BLaER1 (cell line): ENCODE data around the gene SLC6A16.
"Not testable (repeated sequence)": the region's sequence is repeated elsewhere in the genome, so short reads cannot be mapped to it uniquely, and the experiment has no call there.

ENCODE experiments used
- H3K27ac ChIP-seq: shearing (Covaris generic); formaldehyde crosslinking; 2 replicates; pipeline ENCODE4 v1.8.1; 2022
- H3K27me3 ChIP-seq: shearing (Covaris generic); formaldehyde crosslinking; 2 replicates; pipeline ENCODE4 v1.8.1; 2022
- H3K36me3 ChIP-seq: shearing (Covaris generic); formaldehyde crosslinking; 2 replicates; pipeline ENCODE4 v1.8.1; 2022
- H3K4me1 ChIP-seq: shearing (Covaris generic); formaldehyde crosslinking; 2 replicates; pipeline ENCODE4 v1.8.1; 2022
- H3K4me2 ChIP-seq: shearing (Covaris generic); formaldehyde crosslinking; 2 replicates; pipeline ENCODE4 v1.8.1; 2022
- H3K4me3 ChIP-seq: shearing (Covaris generic); formaldehyde crosslinking; 2 replicates; pipeline ENCODE4 v1.8.1; 2022
- H3K9ac ChIP-seq: shearing (Covaris generic); formaldehyde crosslinking; 2 replicates; pipeline ENCODE4 v1.8.1; 2022
- H3K9me3 ChIP-seq: shearing (Covaris generic); formaldehyde crosslinking; 2 replicates; pipeline ENCODE4 v1.8.1; 2022
- H4K20me1 ChIP-seq: shearing (Covaris generic); formaldehyde crosslinking; 2 replicates; pipeline ENCODE4 v1.8.1; 2022
- Cebpa-rat ChIP-seq: shearing (Covaris generic); IDR thresholded peaks from 2 replicates; pipeline ENCODE4 v1.8.1; 2022

Gene SLC6A16

DNA sequence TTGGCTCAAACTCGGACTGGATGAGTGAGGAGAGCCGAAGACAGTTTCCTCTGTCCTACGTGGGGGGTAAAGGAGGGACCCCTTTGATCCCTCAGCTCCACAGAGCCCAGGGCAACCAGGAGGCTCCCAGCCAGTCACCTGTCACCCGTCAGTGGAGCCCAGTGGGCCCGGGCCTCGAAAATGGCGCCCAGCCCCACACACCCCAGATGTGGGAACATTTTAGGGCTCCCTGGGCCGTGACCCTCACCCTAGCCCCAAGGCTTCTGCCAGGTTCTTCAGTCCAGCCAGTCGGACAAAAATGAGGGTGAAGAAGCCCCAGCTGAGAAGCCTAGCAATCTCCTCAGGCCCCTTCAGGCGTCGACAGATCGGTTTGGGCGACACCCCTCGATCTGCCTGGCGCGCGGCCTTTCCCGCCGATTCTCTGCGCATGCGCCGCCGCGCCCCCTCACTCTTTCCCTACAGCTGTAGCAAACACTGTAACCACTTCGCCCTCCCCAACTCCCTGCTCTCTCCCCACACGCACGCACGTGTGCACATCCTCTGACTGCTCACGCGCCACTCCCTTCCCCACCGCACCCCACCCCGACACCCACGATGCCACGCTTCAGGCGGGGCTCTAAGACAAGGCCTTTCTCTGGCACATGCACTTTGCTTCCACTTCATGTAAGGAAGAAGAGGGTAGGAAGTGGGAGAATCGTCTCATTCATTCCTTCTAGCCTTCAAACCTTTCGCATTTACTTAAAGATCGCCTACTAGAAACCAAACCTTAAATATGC is at the start of gene SLC6A16:
Gene SLC6A16 (minus strand): TSS at position 391 of the 776 bp plus-strand sequence. CDS start 13,844 bp downstream, outside the sequence.
- Histone ChIP-seq H4K20me1 (no peaks in the 10 kb centered on the region), H3K27ac (no peak within 1 kb of the TSS), H3K4me3 (no peak within 1 kb of the TSS), H3K36me3 (no peaks in the 10 kb centered on the region), H3K9me3 (peaks cover 16% of the 10 kb centered on the region), H3K4me2 (no peak within 1 kb of the TSS), H3K27me3 (no peaks in the 10 kb centered on the region), H3K9ac (no peak within 1 kb of the TSS), H3K4me1 (peaks cover 29% of the 10 kb centered on the region)
- no peak for TF ChIP-seq Cebpa-rat

DNA sequence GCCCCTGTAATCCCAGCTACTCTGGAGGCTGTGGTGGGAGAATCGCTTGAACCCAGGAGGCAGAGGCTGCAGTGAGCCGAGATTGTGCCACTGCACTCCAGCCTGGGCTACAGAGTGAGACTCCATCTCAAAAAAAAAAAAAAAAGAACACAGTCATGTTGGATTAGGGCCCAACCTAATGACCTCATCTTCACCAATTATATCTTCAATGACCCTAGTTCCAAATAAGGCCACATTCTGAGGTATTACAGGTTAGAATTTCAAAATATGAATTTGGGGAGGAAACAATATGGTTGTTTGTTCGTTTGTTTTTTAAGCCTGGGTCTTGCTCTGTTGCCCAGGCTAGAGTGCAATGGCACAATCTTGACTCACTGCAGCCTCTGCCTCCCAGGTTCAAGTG is 48.2 kb upstream of the SLC6A16 start:
- H3K36me3 ChIP-seq, H3K4me3 ChIP-seq, H3K9ac ChIP-seq, H3K27me3 ChIP-seq, H3K27ac ChIP-seq, H4K20me1 ChIP-seq: not testable (repeated sequence)
- Histone ChIP-seq H3K4me1 (peaks cover 21% of the 10 kb centered on the region), H3K4me2 (peak overlapping the region; percentile 77), H3K9me3 (peaks cover 30% of the 10 kb centered on the region)

DNA sequence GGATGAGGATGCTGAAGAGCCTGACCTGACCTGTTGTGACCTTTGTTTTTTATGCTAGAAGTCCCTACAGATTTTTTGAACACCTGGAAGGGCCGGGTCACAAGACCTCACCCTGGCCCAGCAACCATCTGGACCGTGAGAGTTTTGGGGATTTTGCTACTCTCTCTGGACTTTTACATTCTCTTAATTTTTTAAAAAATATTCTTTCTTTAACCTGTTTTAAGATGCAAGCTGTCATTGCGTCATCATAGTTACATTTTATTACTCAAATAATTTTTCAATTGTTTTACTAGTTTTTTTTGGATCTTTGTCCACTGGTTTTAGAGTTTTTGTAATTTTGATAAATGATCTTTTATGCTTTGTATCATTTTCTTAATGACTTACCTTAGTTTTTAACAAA is 46.2 kb upstream of the SLC6A16 start:
- H3K4me1 ChIP-seq: peaks cover 19% of the 10 kb centered on the region
- no peaks in the 10 kb centered on the region for H4K20me1 ChIP-seq
- peaks cover 35% of the 10 kb centered on the region for H3K9me3 ChIP-seq
- H3K9ac ChIP-seq: no peak overlapping the region
- H3K27ac ChIP-seq: no peak overlapping the region
- H3K4me2 ChIP-seq: no peak overlapping the region
- H3K4me3 ChIP-seq: no peak overlapping the region
- no peaks in the 10 kb centered on the region for H3K36me3 ChIP-seq
- H3K27me3 ChIP-seq: no peaks in the 10 kb centered on the region
- 0 out of 2 replicates have a peak, but pooled peaks have one; percentile 16 for TF ChIP-seq Cebpa-rat

DNA sequence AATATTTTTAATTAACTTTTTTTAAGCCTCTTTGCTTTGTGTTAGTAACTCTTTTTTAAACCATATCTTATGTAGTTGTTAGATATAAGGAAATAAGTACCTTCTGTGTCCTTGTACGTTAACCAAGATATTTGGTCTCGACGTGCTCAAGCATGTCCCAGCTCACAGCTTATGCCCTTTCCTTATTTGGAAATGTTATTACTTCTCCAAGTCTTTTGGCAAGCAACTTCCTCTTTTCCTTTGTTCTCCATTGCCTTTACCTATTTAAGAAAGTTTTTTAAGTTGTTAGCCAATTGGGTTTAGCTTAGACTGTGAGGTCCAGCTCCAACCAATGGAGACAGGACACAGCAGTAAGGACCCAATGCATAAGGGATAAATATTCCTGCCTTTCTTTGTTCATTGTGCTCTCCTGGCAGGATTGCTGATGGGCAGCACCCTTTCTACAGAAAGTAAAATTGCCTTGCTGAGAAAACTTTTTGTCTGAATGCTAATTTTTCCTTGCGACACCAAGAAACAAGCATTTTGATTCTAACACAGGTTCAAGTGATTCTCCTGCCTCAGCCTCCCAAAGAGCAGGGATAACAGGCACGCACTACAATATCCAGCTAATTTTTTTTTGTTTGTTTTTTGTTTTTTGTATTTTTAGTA is 43.8 kb upstream of the SLC6A16 start:
- no peak for TF ChIP-seq Cebpa-rat
- H4K20me1 ChIP-seq: no peaks in the 10 kb centered on the region

DNA sequence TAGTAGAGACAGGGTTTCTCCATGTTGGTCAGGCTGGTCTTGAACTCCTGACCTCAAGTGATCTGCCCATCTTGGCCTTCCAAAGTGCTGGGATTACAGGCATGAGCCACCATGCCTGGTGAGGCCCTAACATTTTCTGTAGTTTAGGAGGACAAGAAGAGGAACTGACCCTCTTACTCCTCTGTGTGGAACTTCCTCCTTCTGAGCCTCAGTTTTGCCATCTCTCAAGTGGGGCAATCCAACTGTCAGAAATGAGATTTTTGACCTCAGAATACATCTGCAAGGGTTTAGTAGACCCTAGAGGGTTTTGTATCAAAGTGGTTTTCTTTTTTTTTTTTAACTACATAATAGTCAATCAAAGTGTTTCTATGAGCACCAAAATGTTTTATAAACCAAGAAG is 41.1 kb upstream of the SLC6A16 start:
- Histone ChIP-seq H3K4me2 (no peak overlapping the region), H3K36me3 (no peaks in the 10 kb centered on the region), H3K4me1 (no peaks in the 10 kb centered on the region), H3K9ac (no peak overlapping the region), H3K27ac (no peak overlapping the region), H3K4me3 (no peak overlapping the region), H3K27me3 (peaks cover 42% of the 10 kb centered on the region), H4K20me1 (no peaks in the 10 kb centered on the region; the same call in 1 of the 2 replicates), H3K9me3 (peaks cover 45% of the 10 kb centered on the region)
- TF ChIP-seq Cebpa-rat: no peak

More for the DNA sequence above, 43.8 kb upstream of the SLC6A16 start:
- Histone ChIP-seq H3K9ac (no peak overlapping the region), H3K9me3 (peaks cover 35% of the 10 kb centered on the region), H3K4me2 (no peak overlapping the region), H3K27ac (no peak overlapping the region), H3K36me3 (no peaks in the 10 kb centered on the region), H3K4me1 (peaks cover 9% of the 10 kb centered on the region), H3K27me3 (peaks cover 15% of the 10 kb centered on the region), H3K4me3 (no peak overlapping the region)

DNA sequence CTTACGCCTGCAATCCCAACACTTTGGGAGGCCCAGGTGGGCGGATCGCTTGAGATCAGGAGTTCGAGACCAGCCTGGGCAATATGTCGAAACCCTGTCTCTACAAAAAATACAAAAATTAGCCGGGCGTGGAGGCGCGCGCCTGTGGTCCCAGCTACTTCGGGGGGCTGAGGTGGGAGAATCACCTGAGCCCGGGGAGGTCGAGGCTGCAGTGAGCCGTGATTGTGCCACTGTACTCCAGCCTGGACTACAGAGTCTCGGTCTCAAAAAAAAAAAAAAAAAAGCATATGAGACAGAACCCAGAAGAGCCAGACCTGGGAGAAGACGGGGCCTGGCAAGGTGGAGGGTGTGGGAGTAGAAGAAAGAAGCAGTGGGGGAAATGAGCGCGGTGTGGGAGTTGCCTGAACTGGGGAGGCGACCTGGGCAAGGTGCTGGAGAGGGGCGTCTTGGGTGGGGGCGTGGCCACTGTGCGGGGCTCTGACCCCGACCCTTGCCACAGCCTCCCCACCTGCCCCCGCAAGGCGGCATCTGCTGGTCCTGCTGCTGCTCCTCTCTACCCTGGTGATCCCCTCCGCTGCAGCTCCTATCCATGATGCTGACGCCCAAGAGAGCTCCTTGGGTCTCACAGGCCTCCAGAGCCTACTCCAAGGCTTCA is 39.2 kb upstream of the SLC6A16 start:
- TF ChIP-seq Cebpa-rat: no peak

DNA sequence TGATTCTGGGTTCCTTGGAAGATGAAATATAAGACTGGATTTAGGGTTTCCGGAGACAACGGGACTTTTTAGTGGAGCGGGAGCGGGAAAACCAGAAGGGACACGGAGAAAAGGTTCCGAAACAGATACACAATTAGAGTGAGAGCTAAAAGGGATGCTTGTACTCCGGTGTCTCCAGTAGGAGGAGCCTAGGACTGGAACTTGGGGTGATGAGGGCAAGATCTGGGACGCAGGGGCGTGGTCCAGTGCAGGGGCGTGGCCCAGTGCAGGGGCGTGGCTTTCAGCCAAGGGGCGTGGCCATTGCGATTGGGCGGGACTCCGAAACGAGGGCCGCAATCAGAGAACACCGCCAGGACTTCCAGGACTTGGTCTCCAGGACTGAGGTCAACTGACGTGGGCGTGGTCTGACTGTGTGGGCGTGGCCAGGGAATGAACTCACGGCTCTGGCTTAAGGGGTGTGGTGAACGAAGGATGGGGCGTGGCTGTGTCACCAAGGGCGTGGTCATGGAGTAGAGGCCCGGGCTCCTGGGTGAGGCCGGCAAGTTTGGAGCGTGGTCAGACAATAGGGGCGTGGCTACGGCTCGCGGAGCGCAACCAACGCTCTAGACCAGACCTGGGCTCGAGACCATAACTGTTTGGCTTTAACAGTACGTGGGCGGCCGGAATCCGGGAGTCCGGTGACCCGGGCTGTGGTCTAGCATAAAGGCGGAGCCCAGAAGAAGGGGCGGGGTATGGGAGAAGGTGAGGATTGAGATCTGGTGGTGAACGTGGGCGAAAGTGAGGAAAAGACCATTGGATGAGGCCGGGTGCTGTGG is 38.5 kb upstream of the SLC6A16 start, which contains the start of gene DKKL1:
Gene DKKL1 (plus strand): TSS at position 610 of the 815 bp plus-strand sequence. CDS start 122 bp downstream, at position 732.
- H3K36me3 ChIP-seq: no peaks in the 10 kb centered on the region
- H4K20me1 ChIP-seq: no peaks in the 10 kb centered on the region; the same call in 1 of the 2 replicates
- H3K4me3 ChIP-seq: no peak within 1 kb of the TSS
- H3K9me3 ChIP-seq: peaks cover 18% of the 10 kb centered on the region
- H3K27ac ChIP-seq: no peak within 1 kb of the TSS
- H3K4me2 ChIP-seq: no peak within 1 kb of the TSS
- H3K4me1 ChIP-seq: no peaks in the 10 kb centered on the region
- H3K9ac ChIP-seq: no peak within 1 kb of the TSS
- peaks cover 61% of the 10 kb centered on the region for H3K27me3 ChIP-seq
- no peak for TF ChIP-seq Cebpa-rat

More for the DNA sequence above, 39.2 kb upstream of the SLC6A16 start:
- Histone ChIP-seq H3K27me3 (peaks cover 61% of the 10 kb centered on the region), H3K4me1 (no peaks in the 10 kb centered on the region), H3K36me3 (no peaks in the 10 kb centered on the region), H4K20me1 (no peaks in the 10 kb centered on the region; the same call in 1 of the 2 replicates), H3K9me3 (peaks cover 26% of the 10 kb centered on the region), H3K4me3 (no peak overlapping the region), H3K27ac (no peak overlapping the region), H3K4me2 (no peak overlapping the region), H3K9ac (no peak overlapping the region)

DNA sequence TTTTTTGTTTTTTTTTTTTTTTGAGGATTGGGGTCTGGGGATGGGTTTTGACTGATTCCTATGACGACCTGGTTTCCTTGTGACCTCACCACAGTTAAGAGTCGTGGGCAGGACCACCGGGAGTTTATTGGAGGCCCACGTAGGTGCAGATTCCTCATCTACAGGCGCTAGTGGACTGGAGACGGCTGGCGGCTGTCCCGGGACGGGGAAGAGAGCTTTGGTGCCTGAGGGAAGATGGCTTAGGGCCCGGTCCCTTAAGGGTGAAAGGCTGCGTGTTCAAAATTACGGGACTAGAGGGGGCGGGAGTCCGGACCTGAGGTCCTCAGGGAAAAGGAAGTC is 37.9 kb upstream of the SLC6A16 start:
- Histone ChIP-seq H3K27me3 (peaks cover 61% of the 10 kb centered on the region), H3K4me1 (no peaks in the 10 kb centered on the region), H3K27ac (no peak overlapping the region), H3K4me2 (no peak overlapping the region), H4K20me1 (no peaks in the 10 kb centered on the region; the same call in 1 of the 2 replicates), H3K4me3 (no peak overlapping the region), H3K9me3 (peaks cover 12% of the 10 kb centered on the region), H3K36me3 (no peaks in the 10 kb centered on the region), H3K9ac (no peak overlapping the region)
- no peak for TF ChIP-seq Cebpa-rat
